IPS-18a (cell line): ENCODE data around the gene DOCK2.

Experiments
- H3K27ac ChIP-seq: one replicate; pipeline ENCODE4 v1.5.1; 2013; ENCODE audit warnings: low read length
- H3K27me3 ChIP-seq: one replicate; pipeline ENCODE4 v1.6.1; 2013; ENCODE audit warnings: mild to moderate bottlenecking, low read length; ENCODE audit not compliant: control insufficient read depth, insufficient read depth
- H3K36me3 ChIP-seq: one replicate; pipeline ENCODE4 v1.6.1; 2013; ENCODE audit warnings: low read depth, low read length; ENCODE audit not compliant: control insufficient read depth
- H3K4me1 ChIP-seq: one replicate; pipeline ENCODE4 v1.6.1; 2013; ENCODE audit warnings: low read depth, low read length; ENCODE audit not compliant: control insufficient read depth
- H3K4me3 ChIP-seq: one replicate; pipeline ENCODE4 v1.5.1; 2013; ENCODE audit warnings: low read length
- H3K9ac ChIP-seq: one replicate; pipeline ENCODE4 v1.6.1; 2013; ENCODE audit warnings: mild to moderate bottlenecking, low read length, moderate library complexity
- H3K9me3 ChIP-seq: one replicate; pipeline ENCODE4 v1.6.1; 2013; ENCODE audit warnings: low read depth, low read length; ENCODE audit not compliant: control insufficient read depth

The DOCK2 gene

DNA sequence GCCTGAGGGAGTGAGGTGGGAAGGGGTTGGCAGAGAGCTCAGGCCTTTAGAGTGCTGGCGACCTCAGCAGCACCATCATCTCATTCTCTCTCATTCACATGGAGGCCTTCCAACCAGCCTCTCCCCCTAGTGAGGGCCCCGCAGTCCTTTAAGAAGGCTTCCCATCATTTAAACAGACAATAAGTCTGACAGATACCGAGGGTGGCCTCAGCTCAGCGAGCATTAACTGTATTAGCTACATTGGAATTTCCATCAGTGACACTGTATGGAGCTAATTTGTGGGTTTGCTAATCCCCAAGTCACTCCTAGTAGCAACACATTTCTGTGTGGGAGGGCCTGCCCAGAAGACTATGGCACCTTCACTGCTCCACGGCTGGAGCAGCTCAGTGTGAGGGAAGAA, 267.4 kb downstream of the DOCK2 start:
- Histone ChIP-seq H3K27me3 (no peaks in the 10 kb centered on the region), H3K4me1 (no peaks in the 10 kb centered on the region), H3K27ac (no peak overlapping the region), H3K36me3 (no peaks in the 10 kb centered on the region), H3K9ac (no peak overlapping the region), H3K4me3 (no peak overlapping the region), H3K9me3 (no peaks in the 10 kb centered on the region)

DNA sequence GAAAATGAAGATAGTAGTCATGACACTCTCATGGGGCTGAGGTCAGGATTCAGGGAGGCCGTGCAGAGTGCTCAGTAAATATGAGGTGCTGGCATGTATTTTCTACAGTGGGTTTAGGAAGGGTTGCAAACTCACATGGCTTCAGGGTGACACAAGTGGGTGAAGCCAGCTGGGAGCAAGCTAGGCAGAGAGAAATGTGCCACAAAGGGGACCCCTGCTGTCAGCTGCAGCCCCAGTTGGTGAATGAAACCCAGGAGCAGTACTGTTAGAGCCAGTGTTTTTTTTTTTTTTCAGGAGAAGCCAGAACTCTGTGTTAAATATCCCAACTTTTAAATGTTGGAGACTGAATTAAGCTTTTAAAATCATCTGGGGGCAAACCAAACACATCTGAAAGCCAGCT, 267.9 kb downstream of the DOCK2 start:
- Histone ChIP-seq H3K36me3 (no peaks in the 10 kb centered on the region), H3K4me1 (no peaks in the 10 kb centered on the region), H3K9ac (no peak overlapping the region), H3K27ac (no peak overlapping the region), H3K27me3 (no peaks in the 10 kb centered on the region), H3K4me3 (no peak overlapping the region), H3K9me3 (no peaks in the 10 kb centered on the region)

DNA sequence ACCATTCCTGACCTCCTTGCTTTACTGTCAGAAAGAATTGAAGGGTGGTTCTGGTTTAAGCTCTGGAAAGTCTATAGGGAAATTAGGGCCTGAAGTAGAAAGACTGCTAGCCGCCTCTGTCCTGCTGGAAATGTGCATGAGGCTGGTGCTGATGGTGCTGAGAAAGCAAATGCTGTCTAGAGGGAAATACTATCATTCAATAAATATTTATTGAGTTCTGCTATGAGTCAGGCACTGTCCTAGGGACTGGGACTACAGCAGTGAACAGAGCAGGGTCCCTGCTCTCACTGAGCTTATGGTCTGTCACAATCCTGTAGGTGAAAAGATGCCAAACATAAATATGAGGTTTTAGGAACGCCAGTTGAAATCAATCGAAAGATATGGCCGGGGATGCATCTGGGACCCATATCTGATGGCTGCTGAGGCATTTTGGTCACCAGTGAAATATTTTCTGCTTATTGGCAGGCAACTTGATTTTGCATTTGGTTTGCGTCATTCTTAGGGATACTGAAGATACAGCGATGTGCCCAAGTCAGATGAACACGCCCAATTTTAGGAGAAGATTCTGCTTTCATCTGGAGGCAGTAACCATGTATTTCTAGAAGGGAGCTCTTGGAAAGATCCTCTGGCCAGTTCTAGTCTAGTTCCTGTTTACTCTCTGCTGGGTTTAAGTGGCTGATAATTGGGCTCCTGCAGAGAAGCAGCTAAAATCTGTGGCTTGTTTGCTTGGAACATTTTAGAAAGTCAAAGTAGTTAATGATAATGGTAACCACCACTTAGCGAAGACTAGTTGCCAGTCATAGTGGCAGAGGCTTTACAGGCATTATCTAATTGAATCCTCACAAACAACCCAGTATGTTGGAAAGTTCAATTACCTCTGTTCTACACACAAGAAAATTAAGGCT, 269.9 kb downstream of the DOCK2 start:
- H3K4me1 ChIP-seq: no peaks in the 10 kb centered on the region
- no peaks in the 10 kb centered on the region for H3K36me3 ChIP-seq
- no peak overlapping the region for H3K9ac ChIP-seq
- no peaks in the 10 kb centered on the region for H3K27me3 ChIP-seq
- no peak overlapping the region for H3K27ac ChIP-seq
- no peak overlapping the region for H3K4me3 ChIP-seq
- H3K9me3 ChIP-seq: no peaks in the 10 kb centered on the region

DNA sequence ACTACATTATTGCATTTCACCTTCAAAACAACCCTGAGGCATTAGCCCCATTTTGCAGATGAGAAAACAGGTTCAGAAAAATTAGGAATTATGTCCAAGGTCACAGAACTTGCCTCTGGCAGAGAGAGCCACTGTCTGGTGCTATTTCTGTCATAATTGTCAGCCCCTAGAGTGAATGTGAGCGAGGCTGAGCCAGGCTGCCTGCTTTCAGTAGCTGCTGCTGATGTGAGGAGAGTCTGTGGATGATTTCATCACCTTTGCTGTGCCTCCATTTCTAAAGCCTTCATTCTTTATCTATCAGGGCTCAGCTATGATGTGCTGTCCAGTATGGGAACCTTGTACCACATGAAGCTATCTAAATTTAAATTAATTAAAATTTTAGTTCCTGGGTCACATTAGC, 271.8 kb downstream of the DOCK2 start:
- no peak overlapping the region for H3K27ac ChIP-seq
- no peaks in the 10 kb centered on the region for H3K27me3 ChIP-seq

DNA sequence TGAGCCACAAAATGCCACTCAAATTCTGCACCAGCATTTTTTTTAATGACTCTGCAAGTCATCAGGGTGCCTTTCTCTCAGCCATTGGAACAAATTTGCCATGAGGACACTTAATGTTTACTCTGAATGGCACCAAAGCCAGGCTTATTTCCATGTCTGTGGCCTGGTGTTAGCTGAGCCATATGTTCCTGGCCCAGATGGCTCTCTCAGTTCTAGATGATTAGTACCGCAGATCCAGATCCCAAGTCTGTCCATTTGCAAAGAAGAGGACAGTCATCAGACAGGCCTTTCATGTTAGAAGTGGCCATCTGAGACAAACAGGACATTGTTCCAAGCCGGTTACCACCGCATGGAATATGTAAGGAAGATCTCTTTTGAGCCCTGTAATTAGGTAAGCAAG, 272.9 kb downstream of the DOCK2 start:
- Histone ChIP-seq H3K36me3 (no peaks in the 10 kb centered on the region), H3K9ac (no peak overlapping the region), H3K27ac (no peak overlapping the region), H3K9me3 (no peaks in the 10 kb centered on the region), H3K27me3 (no peaks in the 10 kb centered on the region), H3K4me3 (no peak overlapping the region), H3K4me1 (no peaks in the 10 kb centered on the region)

More for the DNA sequence above, 271.8 kb downstream of the DOCK2 start:
- no peaks in the 10 kb centered on the region for H3K36me3 ChIP-seq
- H3K9me3 ChIP-seq: no peaks in the 10 kb centered on the region
- no peaks in the 10 kb centered on the region for H3K4me1 ChIP-seq
- H3K4me3 ChIP-seq: no peak overlapping the region
- H3K9ac ChIP-seq: no peak overlapping the region

DNA sequence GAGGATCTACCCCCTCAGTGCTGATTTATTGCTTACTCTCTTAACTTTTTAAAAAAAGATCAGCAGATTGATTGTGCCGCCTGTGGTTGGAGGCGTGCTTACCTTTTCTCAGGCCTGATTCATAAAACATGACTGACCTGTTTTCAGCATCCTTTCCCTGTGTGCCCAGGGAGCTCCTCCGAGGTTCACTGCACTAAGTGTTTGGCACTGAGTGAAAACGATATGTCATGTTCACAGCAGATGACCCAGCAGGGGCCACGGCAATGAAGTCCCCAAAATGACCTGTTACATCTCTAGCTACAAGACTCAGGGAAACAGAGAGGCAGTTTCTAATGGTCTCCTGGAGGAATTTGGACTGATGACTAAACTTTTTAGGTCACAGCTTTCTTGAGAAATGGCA, 273.3 kb downstream of the DOCK2 start:
- Histone ChIP-seq H3K4me3 (no peak overlapping the region), H3K4me1 (no peaks in the 10 kb centered on the region), H3K27ac (no peak overlapping the region), H3K27me3 (no peaks in the 10 kb centered on the region), H3K9me3 (no peaks in the 10 kb centered on the region), H3K36me3 (no peaks in the 10 kb centered on the region), H3K9ac (no peak overlapping the region)

DNA sequence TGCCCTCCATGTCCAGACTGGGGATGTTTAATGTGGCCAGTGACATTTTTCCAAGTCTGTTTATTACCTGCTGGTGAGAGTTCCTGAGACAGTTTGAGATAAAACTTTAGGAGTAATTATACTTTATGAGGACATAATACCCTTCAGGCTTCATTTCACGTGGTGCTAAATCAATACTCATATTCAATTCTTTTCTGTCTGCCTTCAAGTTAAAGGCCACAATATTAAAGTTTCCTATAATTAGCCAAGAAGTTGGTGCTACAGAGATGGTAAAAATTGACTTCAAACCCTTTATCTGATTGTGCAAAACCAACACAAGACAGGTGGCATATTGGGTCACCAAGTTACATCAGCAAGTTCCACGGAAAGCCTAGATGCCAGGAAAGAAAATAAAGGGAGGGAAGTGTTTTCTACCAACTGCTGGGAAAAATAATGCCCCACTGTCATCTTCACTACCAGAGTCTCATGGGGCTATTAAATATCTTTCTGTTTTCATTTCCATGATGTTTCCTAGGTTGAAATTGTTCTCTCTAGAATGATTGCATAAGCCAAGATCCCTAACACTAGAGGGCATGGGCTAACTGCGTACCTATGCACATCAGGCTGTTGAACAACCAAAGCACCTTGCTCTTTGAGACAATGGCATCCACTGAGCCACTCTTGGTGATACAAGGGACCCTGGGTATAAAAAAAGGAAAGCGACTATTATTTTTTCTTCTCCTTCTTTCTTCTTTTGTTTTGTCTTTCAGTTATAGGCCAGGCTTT, 274.6 kb downstream of the DOCK2 start:
- Histone ChIP-seq H3K27me3 (no peaks in the 10 kb centered on the region), H3K9ac (no peak overlapping the region), H3K4me1 (no peaks in the 10 kb centered on the region), H3K4me3 (no peak overlapping the region), H3K9me3 (no peaks in the 10 kb centered on the region), H3K36me3 (no peaks in the 10 kb centered on the region), H3K27ac (no peak overlapping the region)

DNA sequence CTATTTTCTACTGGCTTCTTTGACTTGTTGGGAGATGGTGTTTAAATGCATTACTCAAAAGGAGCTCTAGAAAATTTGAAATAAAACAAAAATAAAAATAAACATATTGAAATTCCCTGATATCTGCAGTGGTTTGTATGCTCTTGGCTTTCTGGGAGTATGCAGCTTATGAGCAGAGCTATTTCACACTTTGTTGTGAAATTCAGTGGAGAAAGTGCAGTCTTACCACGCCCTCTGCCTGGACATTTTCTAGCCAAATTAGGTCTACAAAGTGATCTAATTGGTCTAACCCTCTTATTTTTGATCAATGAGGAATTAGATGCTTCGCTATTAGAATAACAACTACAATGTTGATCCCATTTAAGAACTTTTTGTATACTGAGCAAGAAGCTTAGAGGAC, 276.4 kb downstream of the DOCK2 start:
- no peaks in the 10 kb centered on the region for H3K4me1 ChIP-seq
- H3K27me3 ChIP-seq: no peaks in the 10 kb centered on the region
- H3K9ac ChIP-seq: no peak overlapping the region
- no peaks in the 10 kb centered on the region for H3K36me3 ChIP-seq
- no peak overlapping the region for H3K4me3 ChIP-seq
- H3K9me3 ChIP-seq: no peaks in the 10 kb centered on the region
- H3K27ac ChIP-seq: no peak overlapping the region

DNA sequence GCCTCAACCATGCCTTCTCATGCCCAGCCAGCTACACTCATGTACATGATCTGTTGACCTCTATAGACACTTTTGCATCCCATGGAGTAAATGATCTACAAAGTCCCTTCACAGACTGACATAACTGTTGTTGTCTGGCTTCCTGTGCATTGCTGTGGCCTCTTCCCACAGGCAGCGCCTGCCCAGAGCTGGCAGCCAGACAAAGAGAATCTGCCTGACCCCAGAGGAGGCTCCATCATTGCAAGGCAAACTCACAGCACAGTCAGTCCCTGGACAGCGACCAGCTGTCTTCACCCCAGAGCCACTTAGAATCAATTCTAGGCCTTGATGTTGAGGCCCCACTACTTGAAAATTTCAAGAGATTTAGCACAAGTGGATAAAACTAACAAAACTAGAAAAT, 277.7 kb downstream of the DOCK2 start:
- H3K4me3 ChIP-seq: no peak overlapping the region
- no peak overlapping the region for H3K9ac ChIP-seq
- no peak overlapping the region for H3K27ac ChIP-seq
- no peaks in the 10 kb centered on the region for H3K9me3 ChIP-seq
- no peaks in the 10 kb centered on the region for H3K36me3 ChIP-seq
- no peaks in the 10 kb centered on the region for H3K27me3 ChIP-seq
- no peaks in the 10 kb centered on the region for H3K4me1 ChIP-seq

DNA sequence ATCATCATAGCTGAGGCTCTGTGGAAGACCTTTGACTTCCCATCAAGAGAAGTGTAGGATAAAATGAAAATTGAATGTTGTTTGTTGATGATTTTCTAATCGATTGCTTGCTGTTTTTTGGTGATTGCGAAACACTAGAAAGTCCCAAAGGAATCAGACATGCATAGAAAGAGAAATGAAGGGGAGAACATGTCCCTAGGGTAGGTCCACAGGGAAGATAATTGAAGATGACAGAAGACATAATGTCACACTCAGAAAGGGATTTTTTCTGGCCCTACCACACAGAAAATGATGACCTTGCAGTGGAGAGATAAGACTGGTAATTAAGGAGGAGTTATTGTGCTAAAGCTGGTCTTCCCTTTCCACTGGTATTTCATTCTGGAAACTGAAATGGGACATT, 280.4 kb downstream of the DOCK2 start:
- H3K4me3 ChIP-seq: no peak overlapping the region

DNA sequence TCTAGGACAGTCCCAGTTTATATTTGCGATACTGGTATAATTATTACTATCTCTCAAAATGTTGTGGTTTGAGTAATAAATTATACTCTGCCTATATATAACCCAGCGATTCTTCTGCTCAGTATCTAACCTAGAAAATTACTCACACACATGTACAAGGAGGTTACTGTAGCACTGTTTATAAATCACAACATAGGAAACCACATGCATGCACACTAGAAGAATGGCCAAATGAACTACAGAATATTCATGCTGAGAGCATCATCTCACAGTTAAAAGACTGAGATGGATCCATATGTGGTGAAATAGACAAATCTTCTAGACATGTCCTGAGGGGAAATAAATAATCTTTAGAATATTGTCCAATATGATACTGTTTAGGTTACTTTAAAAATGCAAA, 281.2 kb downstream of the DOCK2 start:
- no peak overlapping the region for H3K9ac ChIP-seq
- no peak overlapping the region for H3K4me3 ChIP-seq
- no peaks in the 10 kb centered on the region for H3K9me3 ChIP-seq
- no peaks in the 10 kb centered on the region for H3K36me3 ChIP-seq
- no peaks in the 10 kb centered on the region for H3K4me1 ChIP-seq
- H3K27ac ChIP-seq: no peak overlapping the region
- H3K27me3 ChIP-seq: no peaks in the 10 kb centered on the region

More for the DNA sequence above, 280.4 kb downstream of the DOCK2 start:
- H3K27ac ChIP-seq: no peak overlapping the region
- H3K4me1 ChIP-seq: no peaks in the 10 kb centered on the region
- H3K9me3 ChIP-seq: no peaks in the 10 kb centered on the region
- no peak overlapping the region for H3K9ac ChIP-seq
- H3K27me3 ChIP-seq: no peaks in the 10 kb centered on the region
- H3K36me3 ChIP-seq: no peaks in the 10 kb centered on the region
